Mesothelial cell of epicardium (in vitro differentiated cells): ENCODE measurements around the gene C11orf16. TPM values are rescaled to one million over a fixed set of nuclear protein-coding genes. Genes with fewer than 3 reads are reported as not detected.
"Not testable (repeated sequence)": the region's sequence is repeated elsewhere in the genome, so short reads cannot be mapped to it uniquely, and the experiment has no call there.

Experiments used
- DNase-seq, 2 experiments: peaks; one replicate each; pipeline ENCODE4 v3.0.0; 2021; ENCODE audit warnings: low spot score in 2 of 2; ENCODE audit not compliant: unreplicated experiment in 2 of 2
- H3K27ac Mint-ChIP-seq: 2 replicates; pipeline ENCODE4 v1.8.0; 2021; ENCODE audit warnings: mixed read lengths
- H3K27me3 Mint-ChIP-seq: 2 replicates; pipeline ENCODE4 v1.8.0; 2021; ENCODE audit warnings: low read depth, mixed read lengths
- H3K36me3 Mint-ChIP-seq: 2 replicates; pipeline ENCODE4 v1.8.0; 2021; ENCODE audit warnings: mixed read lengths
- H3K4me1 Mint-ChIP-seq: 2 replicates; pipeline ENCODE4 v1.8.0; 2021; ENCODE audit warnings: mixed read lengths
- H3K4me3 Mint-ChIP-seq: 2 replicates; pipeline ENCODE4 v1.8.0; 2021; ENCODE audit warnings: mild to moderate bottlenecking, moderate library complexity, mixed read lengths
- H3K9me3 Mint-ChIP-seq: 2 replicates; pipeline ENCODE4 v1.8.0; 2021; ENCODE audit warnings: mixed read lengths
- CTCF ChIP-seq: fragments of 200-600 bp; sonication (generic); IDR thresholded peaks from one replicate; pipeline ENCODE4 v1.5.0; 2021; ENCODE audit warnings: antibody characterized with exemption; ENCODE audit not compliant: unreplicated experiment
- total RNA-seq: library from RNA; stranded (reverse); gene quantifications from 3 replicates; pipeline ENCODE4 v1.2.1, GENCODE V29; 2021

Gene C11orf16
- total RNA-seq, 1 donor from 2014 or later, result not detected

DNA sequence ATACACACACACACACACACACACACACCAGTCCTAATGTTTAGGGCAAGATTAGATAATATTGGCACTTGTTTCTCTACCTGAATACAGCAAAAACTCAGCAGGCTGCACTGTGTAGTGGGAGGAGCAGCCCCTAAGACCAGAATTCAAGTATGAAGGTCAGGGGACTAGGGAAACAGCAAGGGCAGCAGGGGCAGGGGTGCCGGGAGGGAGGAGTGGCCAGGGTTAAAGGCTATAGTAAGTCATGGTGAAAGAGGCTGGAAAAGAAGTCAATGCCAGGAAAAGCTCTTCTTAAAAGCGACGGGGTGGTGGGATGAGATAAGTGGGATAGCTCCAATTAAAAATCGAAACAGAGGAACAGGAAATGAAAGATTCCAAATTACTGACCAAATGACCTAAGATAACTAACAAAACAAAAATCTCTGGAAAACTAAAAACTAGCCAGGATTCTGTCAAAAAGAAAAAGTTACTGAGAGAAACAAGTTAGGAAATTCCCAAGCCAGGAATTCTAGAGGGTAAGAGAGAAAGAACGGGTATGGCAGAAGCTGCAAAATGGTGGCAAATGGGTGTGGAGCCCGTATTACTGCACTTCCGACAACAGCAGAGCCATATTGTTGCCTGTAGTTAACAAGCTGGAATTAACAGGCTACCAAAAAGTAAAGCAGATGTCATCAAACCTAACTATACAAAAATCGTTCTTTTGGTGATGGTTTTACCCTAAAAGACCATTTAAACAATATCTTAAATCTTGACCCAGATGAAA, 8.8 kb upstream of the C11orf16 start:
- no peak overlapping the region for H3K4me3 Mint-ChIP-seq
- peaks cover 4% of the 10 kb centered on the region for H3K9me3 Mint-ChIP-seq
- no peaks in the 10 kb centered on the region for H3K27me3 Mint-ChIP-seq
- no peaks in the 10 kb centered on the region for H3K36me3 Mint-ChIP-seq
- TF ChIP-seq CTCF, result no peak
- no peak overlapping the region for H3K27ac Mint-ChIP-seq
- DNase-seq, result no peak
- peaks cover 9% of the 10 kb centered on the region for H3K4me1 Mint-ChIP-seq

- DNase-seq, result no peak
- H3K4me3 Mint-ChIP-seq, result no peak overlapping the region
- no peaks in the 10 kb centered on the region for H3K36me3 Mint-ChIP-seq
- no peaks in the 10 kb centered on the region for H3K27me3 Mint-ChIP-seq
- peaks cover 18% of the 10 kb centered on the region for H3K4me1 Mint-ChIP-seq
- no peak overlapping the region for H3K27ac Mint-ChIP-seq
- TF ChIP-seq CTCF, result no peak
- no peaks in the 10 kb centered on the region for H3K9me3 Mint-ChIP-seq
Measured at GRCh38 chr11:8937659-8938058, 4.9 kb upstream of the C11orf16 start.

DNA sequence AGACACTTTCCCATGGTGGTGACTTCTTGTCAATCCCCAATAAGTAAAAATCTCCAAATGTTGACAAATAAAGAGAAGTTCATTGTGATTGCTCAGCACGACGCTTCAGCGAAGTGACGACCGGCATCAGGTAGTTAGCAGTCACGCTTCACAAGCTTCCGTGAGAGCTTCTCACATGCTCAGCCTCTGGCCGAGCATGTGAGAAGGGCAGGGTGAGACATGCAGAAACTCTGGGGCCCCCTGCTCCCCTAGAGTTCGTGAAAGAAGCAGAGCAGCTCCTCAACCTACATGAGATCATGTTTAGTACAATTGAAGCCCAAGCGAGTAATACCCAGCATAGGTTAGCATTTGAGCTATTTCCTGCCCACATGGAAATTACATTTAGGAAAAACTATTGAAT, 4.4 kb upstream of the C11orf16 start:
- TF ChIP-seq CTCF, result no peak
- Mint-ChIP-seq H3K4me1 (peaks cover 17% of the 10 kb centered on the region), H3K27ac (no peak overlapping the region), H3K9me3 (no peaks in the 10 kb centered on the region), H3K27me3 (no peaks in the 10 kb centered on the region), H3K4me3 (no peak overlapping the region), H3K36me3 (no peaks in the 10 kb centered on the region)
- no peak for DNase-seq

DNA sequence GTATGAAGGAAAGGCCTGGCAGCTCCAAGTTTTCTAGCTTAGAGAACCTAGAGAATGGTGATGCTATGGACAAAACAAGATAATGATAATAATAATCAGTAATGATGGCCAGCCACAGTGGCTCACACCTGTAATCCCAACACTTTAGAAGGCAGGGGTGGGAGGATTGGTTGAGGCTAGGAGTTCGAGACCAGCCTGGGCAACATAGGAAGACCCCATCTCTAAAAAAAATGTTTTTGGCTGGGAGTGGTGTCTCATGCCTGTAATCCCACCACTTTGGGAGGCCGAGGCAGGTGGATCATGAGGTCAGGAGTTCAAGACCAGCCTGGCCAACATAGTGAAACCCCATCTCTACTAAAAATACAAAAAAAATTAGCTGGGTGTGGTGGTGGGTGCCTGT, 3.0 kb upstream of the C11orf16 start:
- not testable (repeated sequence) for H3K4me3 Mint-ChIP-seq, H3K27me3 Mint-ChIP-seq, H3K27ac Mint-ChIP-seq, H3K9me3 Mint-ChIP-seq, H3K36me3 Mint-ChIP-seq, DNase-seq
- H3K4me1 Mint-ChIP-seq, result peaks cover 15% of the 10 kb centered on the region

- no peak for TF ChIP-seq CTCF
- H3K27me3 Mint-ChIP-seq, result no peaks in the 10 kb centered on the region
- peak overlapping the region; percentile 41 for H3K4me3 Mint-ChIP-seq
- no peaks in the 10 kb centered on the region for H3K9me3 Mint-ChIP-seq
- H3K36me3 Mint-ChIP-seq, result no peaks in the 10 kb centered on the region
- H3K27ac Mint-ChIP-seq, result peak overlapping the region; percentile 90
- peaks cover 15% of the 10 kb centered on the region for H3K4me1 Mint-ChIP-seq
- DNase-seq, result no peak
Measured at GRCh38 chr11:8934742-8935488, 2.2 kb upstream of the C11orf16 start.

- Mint-ChIP-seq H3K27ac (no peak overlapping the region), H3K9me3 (no peaks in the 10 kb centered on the region), H3K4me3 (no peak overlapping the region), H3K4me1 (peaks cover 15% of the 10 kb centered on the region), H3K27me3 (no peaks in the 10 kb centered on the region), H3K36me3 (no peaks in the 10 kb centered on the region)
- TF ChIP-seq CTCF, result no peak
- no peak for DNase-seq
Measured at GRCh38 chr11:8933931-8934330, 1.2 kb upstream of the C11orf16 start.
